GM21526 (cell line): Measurements from ENCODE around the gene OR2AT4.
"Not testable (repeated sequence)": the region's sequence is repeated elsewhere in the genome, so short reads cannot be mapped to it uniquely, and the experiment has no call there.

Experiments
- ATAC-seq: cut with Tn5 transposase; IDR thresholded peaks from one replicate; pipeline ENCODE4 v1.9.1; 2021; ENCODE audit warnings: moderate library complexity; ENCODE audit not compliant: unreplicated experiment, low FRiP score

OR2AT4 gene

DNA sequence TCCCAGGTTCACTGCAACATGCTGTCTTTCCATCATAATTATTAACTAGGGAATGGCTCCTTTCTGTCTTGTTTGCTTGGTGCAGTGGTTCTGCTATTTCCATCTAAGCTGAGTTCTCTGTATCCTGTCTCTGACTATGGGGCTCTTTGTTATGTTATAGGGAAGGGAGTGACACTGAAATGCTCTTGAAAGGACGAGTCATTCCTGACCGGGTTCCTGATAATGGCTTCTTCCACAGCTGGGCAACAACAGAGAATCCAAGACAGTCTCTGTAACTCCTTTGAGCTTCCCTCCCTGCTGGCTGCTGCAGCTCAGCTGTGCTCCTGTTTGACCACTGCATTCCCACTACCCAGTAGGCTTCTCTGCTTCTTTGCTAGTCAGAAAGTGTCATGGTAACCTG, 24.1 kb downstream of the OR2AT4 start:
- no peak for ATAC-seq

DNA sequence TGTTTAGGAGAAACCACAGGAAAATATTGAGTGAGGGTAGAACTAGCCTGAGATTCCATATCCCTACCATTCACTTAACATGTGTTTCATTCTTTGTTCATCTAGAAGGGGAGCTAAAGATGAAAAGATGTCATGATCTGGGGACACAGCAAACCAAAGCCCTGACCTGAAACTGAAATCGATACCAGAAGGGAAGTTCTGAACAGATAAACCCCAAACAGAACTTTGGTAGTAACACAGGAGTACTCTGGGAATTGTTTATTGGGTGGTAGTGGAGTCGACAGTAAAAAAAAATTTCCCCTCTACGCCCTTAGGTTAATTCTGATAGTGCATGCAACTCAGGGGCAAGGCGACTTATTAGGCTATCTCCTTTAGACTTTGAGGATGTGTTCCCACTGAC, 27.2 kb downstream of the OR2AT4 start:
- no peak for ATAC-seq

DNA sequence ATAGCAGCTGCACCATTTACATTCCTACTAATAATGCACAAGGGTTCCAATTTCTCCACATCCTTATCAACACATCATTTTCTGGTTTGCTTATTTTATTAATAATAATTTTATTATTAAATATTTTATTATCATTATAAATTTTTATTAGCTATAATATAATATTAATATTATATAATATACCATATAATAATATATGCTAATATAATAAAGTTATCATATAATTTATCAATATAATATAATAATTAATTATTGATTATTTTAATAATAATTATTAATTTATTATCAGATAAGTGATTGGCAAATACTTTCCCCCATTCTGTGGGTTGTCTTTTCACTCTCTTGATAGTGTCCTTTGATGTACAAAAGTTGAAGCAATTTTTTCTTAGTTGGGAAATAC, 27.7 kb downstream of the OR2AT4 start:
- ATAC-seq, result no peak

DNA sequence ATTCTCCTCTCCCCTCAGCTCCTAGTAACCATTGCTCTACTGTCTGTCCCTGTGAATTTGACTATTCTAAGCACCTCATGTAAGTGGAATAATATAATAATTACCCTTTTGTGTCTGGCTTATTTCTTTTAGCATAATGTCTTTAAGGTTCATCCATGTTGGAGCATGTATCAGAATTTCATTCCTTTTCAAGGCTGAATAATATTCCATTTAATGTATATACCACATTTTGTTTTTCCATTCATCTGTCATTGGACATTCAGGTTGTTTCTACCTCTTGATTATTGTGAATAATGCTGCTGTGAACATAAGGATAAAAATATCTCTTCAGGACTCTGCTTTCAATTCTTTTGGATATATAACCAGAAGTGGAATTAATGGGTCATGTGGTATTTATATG, 28.1 kb downstream of the OR2AT4 start:
- no peak for ATAC-seq

DNA sequence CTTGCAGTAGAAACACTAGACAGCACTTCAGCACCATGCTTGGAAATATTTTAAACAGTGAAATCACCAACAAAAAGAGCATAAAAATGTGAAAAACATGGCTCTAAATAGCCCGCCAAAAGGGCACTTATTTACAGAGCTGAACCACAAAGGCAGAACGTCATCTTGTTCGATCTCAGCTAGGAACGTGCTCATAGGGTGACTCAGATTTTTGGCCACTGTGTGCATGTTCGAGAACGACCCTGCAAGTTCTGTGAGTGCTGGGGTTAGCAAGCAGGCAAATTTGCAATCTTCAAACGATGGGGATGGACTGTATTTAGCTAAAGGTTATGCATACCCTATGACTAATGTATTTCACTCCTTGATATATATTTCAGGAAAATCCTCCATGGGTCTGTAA, 30.6 kb downstream of the OR2AT4 start:
- no peak for ATAC-seq

DNA sequence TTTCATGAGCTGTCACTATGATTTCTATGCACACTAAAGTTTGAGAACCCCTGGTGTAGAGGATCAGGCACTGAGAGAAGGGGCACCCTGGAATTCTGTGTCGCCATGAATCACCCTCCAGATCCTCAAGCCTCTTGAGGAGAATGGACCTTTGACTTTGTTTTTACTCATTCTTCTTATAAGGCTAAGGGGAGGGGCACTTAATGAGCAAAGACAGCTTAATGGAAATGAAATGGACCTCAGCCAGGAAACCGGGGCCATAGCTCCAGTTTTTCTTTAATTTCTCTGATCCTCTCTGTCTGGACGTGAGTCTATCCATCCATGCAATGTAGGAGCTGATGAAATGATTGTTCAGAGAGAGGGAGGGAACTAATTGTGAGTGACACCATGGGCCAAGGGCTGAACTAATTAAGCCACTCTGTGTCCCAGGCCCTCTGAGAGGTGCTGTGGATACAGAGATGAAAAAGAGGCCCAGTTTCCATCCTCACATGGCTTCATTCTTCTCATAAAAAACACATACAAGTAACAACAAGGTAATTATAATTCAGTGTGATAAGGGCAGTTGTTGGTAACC, 32.8 kb downstream of the OR2AT4 start:
- ATAC-seq, result no peak

DNA sequence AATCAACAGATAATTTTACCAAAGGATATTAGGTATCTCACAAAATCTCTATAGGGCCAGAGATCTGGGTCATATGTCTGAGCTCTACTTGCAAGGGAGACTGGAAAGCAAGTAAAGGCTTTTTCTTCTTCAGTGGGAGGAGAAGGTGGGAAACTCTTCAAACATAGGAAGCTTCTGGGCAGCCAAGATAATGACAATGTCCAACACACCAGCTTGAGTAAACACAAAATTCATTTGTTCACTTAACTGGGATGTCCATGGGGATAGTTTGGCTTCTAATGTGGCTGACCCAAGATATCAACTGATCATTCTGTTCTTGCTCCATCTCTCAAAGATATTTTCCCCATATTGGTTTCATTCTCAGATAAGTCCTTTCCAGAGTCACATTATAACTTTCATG, 37.4 kb downstream of the OR2AT4 start:
- ATAC-seq, result no peak

DNA sequence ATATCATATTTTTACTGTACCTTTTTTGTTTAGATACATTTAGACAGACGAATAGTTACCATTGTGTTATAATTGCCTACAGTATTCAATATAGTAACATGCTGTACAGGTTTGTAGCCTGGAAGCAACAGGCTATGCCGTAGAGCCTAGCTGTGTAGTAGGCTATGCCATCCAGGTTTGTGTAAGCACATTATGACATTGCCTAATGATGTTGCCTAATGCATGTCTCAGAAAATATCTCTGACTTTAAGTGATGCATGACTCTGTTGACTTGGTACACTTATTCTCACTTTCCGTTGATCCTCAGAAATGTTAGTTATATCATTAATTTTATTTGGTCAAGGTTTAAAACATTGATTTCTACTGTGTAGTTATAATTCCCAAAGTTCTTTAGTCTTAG, 39.9 kb downstream of the OR2AT4 start:
- ATAC-seq, result no peak

DNA sequence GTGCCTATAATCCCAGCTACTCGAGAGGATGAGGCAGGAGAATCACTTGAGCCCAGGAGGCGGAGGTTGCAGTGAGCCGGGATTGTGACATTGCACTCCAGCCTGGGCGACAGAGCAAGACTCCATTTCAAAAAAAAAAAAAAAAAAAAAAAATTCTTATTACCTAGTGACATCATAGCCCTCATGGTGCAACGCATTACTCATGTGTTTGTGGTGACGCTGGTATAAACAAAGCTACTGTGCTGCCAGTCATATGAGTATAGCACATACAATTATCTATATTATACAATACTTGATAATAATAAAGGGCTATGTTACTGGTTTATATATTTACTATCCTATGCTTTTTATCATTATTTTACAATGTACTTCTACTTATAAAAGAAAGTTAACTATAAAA, 41.2 kb downstream of the OR2AT4 start:
- ATAC-seq, result no peak

DNA sequence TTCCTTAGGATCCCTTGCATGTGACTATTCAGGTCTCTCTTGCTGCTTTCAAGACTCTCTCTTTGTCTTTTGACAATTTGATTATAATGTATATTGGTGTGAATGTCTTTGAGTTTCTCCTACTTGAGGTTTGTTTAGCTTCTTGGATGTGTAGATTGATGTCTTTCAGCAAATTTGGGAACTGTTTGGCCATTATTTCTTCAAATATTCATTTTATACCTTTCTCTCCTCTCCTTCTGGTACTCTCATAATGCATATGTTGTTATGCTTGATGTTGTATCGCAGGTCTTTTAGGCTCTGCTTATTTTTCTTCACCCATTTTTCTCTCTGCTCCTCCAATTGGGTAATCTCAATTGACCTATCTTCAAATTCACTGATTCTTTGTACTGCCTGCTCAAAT, 44.2 kb downstream of the OR2AT4 start:
- no peak for ATAC-seq

DNA sequence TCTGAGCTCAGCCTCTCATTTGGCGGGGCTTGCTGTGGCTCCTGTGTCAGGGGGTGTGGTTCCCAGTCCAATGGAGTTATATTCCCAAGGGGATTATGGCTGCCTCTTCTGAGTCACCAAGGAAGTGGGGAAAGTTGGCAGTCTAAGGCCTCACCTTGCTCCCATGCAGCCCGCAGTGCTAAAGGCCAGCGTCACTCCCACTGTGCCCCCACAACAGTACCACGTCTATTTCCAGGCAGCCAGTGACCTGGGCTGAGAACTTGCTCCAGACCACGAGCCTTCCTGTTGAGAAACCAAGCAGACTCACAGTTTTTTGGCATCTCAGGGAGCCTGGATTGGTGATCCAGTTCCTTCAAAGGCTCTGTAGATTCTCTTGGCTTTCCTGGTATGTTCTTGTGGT, 45.6 kb downstream of the OR2AT4 start:
- ATAC-seq, result no peak

DNA sequence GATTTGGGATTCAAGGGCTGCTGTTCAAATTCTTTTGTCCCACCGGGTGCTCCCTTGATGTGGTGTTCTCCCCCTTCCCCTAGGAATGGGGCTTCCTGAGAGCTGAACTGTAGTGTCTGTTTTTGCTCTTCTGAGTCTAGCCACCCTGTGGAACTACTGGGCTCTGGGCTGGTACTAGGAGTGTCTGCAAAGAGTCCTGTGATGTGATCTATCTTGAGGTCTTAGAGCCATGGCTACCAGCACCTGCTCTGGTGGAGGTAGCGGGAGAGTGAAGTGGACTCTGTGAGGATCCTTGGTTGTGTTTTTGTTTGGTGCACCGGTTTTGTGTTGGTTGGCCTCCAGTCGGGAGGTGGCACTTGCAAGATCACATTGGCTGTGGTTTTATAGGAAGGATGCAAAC, 46.2 kb downstream of the OR2AT4 start:
- ATAC-seq, result no peak

DNA sequence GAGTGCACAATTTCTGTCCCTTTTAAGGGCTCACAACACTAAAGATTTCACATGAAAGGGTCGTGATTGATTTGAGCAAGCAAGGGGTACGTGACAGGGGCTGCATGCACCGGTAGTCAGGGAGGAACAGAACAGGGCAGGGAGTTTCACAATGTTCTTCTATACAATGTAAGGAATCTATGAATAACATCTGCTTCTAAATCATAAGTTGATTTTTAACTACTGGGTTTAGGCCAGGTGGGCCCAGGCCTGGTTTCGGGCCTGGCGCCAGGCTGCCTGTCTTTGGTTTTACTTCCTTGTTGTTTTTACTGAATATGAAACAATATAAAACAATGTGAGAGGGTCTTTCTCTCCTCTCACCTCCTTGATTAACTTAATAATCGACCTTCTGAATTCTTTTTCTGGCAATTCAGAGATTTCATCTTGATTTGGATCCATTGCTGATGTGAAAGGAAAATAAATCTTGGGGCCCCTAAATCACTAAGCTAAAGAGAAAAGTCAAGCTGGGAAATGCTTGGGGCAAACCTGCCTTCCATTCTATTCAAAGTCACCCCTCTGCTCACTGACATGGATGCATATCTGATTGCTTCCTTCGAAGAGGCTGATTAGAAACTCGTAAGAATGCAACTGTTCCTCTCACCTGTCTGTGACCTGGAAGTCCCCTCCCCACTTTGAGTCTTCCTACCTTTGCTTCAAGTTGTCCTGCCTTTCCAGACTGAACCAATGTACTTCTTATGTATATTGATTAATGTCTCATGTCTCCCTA, 47.0 kb downstream of the OR2AT4 start:
- ATAC-seq, result not testable (repeated sequence)

DNA sequence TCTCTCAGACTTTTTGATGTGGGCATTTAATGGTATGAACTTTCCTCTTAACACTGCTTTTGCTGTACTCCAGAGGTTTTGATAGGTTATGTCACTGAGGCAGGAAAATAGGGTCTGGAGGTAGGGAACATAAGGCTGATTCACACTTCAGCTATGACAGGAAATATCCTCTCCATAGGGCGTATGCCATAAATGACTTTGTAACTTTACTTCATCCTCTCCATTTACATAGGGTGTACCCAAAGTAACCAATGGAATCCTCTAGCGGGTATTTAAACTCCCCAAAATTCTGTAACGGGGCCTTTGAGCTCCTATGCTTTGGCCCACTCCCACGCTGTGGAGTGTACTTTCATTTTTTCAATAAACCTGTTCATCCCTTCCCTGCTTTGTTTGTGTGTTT, 49.5 kb downstream of the OR2AT4 start:
- no peak for ATAC-seq

DNA sequence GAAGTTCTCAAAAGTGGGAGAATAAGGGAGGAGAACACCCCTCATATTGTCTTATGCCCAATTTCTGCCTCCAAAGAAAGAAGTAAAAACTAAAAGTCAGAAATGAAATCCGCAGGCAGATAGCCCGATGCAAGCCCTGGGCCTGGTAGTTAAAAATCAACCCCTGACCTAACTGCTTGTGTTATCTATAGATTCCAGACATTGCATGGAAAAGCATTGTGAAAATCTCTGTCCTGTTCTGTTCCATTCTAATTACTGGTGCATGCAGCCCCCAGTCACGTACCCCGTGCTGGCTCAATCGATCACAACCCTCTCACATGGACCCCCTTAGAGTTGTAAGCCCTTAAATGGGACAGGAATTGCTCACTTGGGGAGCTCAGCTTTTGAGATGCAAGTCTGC, 50.0 kb downstream of the OR2AT4 start:
- not testable (repeated sequence) for ATAC-seq

DNA sequence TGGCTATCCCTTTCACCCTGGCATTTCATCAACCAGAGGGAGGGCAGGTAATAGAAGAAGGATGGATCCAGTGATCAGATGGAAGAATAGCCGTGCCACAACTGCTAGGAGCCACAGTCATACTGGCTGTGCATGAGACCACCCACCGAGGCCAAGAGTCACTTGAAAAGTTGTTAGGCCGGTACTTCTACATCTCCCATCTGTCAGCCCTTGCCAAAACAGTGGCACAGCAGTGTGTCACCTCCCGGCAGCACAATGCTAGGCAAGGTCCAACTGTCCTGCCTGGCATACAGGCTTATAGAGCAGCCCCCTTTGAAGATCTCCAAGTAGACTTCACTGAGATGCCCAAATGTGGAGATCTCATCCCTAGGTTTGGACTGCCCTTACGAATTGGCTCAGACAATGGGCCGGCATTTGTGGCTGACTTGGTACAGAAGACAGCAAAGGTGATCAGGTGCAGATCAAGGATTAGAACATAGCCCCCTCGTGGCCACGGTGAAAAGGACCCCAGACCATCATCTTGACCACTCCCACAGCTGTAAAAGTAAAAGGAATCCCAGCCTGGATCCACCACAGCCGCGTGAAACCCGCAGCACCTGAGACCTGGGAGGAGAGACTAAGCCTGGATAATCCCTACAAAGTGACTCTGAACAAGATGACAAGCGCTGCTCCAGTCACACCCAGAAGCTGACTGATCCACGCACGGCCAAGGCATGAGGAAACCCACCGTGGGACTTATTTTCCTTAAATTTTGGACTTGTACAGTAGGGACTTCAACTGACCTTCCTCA, 52.1 kb downstream of the OR2AT4 start:
- not testable (repeated sequence) for ATAC-seq

DNA sequence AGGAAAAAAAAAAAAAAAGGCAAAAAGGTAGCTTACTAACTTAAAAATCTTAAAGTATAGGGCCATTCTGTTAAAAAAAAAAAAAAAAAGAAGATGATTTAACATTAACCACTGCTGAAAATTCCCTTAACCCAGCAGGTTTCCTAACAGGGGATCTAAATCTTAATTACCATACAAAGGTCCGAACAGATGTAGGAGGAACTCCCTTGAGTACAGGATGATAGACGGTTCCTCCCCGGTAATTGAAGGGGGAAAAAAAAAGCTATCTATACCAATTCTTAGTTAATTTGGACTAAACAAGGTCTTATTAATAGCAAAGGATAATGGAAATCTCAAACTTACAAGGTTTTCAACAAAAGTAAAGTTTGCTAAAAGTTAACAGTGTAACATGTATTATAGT, 54.9 kb downstream of the OR2AT4 start:
- ATAC-seq, result not testable (repeated sequence)

DNA sequence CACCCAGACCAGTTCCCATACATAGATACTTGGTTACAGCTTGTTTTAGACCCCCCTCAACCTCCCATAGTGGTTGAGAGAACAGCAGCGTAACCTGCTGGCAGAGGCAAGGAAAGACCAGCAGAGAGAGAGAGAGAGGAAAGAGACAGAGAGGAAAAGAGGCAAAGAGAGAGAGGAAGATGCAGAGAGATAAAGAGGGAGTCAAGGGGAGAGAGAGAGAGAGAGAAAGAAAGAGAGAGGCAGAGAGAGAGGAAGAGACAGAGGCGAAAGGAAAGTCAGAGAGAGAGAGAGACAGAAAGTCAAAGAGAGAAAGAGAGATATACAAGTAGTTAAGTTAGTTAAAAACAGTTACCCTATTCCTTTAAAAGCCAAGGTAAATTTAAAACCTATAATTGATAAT, 55.4 kb downstream of the OR2AT4 start:
- ATAC-seq, result no peak

DNA sequence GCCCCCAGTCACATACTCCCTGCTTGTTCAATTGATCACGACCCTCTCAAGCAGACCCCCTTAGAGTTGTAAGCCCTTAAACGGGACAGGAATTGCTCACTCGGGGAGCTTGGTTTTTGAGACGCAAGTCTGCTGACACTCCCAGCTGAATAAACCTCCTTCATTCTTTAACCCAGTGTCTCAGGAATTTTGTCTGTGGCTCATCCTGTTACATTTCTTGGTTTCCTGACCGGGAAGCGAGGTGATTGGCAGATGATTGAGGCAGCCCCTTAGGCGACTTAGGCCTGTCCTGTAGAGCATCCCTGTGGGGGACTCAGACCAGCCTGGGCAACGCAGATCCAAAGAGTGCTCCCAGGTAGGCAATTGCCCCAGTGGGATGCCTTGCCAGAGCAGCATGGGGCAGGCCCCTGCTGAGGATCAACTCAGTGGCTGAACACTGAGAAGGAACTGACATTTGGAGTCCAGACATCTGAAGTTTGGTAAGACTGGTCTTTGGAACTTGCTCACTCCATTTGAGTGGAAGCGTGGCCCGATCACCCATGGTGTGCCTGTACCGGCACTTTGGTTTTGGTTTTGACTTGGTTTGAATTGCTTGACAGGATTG, 56.4 kb downstream of the OR2AT4 start:
- no peak for ATAC-seq

DNA sequence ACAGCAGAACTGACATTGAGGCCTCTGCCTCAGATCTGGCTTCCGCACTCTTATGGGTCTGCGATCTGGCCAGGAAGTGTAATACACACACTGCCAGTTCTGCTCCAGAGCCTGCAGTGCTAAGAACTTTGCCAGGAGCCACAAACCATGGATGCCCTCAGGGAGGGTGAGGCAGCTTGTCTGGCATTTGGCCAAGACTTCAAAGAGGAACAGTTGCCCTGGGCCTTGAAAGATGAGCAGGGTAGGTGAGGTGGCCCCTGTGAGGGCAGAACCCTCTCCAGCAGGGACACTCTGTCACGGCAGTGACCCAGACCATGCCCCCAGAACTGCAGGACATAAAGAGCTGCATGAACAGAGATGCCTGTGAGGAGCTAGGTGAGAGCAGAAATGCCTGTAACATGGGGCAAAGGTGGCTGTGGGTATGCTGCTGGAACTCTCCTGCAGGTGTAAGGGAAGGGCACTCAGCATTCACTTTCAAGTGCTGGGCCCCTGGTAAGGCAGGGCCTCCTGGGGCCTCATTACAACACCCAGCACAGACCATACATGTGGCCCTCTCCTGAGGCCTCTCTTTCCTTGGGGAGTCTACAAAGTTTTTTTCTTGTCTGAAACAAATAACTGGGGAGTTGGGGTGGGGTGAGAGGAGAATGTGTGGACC, 60.6 kb downstream of the OR2AT4 start:
- ATAC-seq, result no peak

DNA sequence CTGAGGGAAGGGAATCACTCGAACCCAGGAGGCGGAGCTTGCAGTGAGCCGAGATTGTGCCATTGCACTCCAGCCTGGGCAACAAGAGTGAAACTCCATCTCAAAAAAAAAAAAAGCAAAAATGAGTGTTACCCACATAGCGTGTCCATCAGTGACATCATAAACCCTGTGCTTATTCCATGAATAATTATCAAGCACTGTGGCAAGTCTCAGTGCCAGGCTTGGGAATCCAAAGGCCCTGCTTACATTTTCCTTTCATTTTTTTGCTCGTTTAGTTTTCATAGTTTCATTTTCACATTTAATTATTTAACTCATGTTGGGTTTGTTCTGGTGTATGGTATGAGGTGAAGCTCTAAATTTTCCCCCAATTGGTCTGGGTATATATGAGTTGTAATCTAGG, 61.4 kb downstream of the OR2AT4 start:
- ATAC-seq, result no peak
